Neural cell (in vitro differentiated cells): ENCODE data around the gene TPD52L3. TPM values are rescaled to one million over a fixed set of nuclear protein-coding genes. Genes with fewer than 3 reads are reported as not detected.

Source experiments
- H2AFZ ChIP-seq: fragments of 200-600, 300-800 bp; sonication (generic), shearing (Covaris generic); 2 replicates; pipeline ENCODE4 v1.6.0; 2014; ENCODE audit warnings: low read depth, mild to moderate bottlenecking, antibody characterized with exemption, low read length, moderate library complexity
- H3F3A ChIP-seq: fragments of 200-600 bp; shearing (Covaris generic); 2 replicates; pipeline ENCODE4 v1.6.1; 2016; ENCODE audit warnings: mild to moderate bottlenecking, moderate library complexity, mixed read lengths, antibody characterized with exemption, low read length; ENCODE audit not compliant: insufficient read depth, poor library complexity, severe bottlenecking
- H3K27ac ChIP-seq: fragments of 200-600, 300-800 bp; sonication (generic), shearing (Covaris generic); 2 replicates; pipeline ENCODE4 v1.5.1; 2014; ENCODE audit warnings: mild to moderate bottlenecking, low read length, moderate library complexity
- H3K27me3 ChIP-seq: fragments of 300-800, 200-600 bp; sonication (generic), shearing (Covaris generic); 2 replicates; pipeline ENCODE4 v1.6.0; 2014; ENCODE audit warnings: mild to moderate bottlenecking, low read depth, low read length, moderate library complexity; ENCODE audit not compliant: insufficient read depth
- H3K36me3 ChIP-seq: fragments of 300-800, 200-600 bp; sonication (generic), shearing (Covaris generic); 2 replicates; pipeline ENCODE4 v1.5.1; 2014; ENCODE audit warnings: mild to moderate bottlenecking, antibody characterized with exemption, low read length, moderate library complexity; ENCODE audit not compliant: insufficient read depth
- H3K4me2 ChIP-seq: fragments of 300-800, 200-600 bp; sonication (generic), shearing (Covaris generic); 2 replicates; pipeline ENCODE4 v1.6.0; 2014; ENCODE audit warnings: mild to moderate bottlenecking, low read length
- H3K4me3 ChIP-seq: fragments of 300-800, 200-600 bp; sonication (generic), shearing (Covaris generic); 2 replicates; pipeline ENCODE4 v1.5.1; 2014; ENCODE audit warnings: mild to moderate bottlenecking, low read length, moderate library complexity
- H3K79me2 ChIP-seq: fragments of 200-600 bp; shearing (Covaris generic); replicated peaks from 2 replicates; pipeline ENCODE4 v1.6.0; 2014; ENCODE audit warnings: mild to moderate bottlenecking, low read length, moderate library complexity; ENCODE audit not compliant: insufficient read depth
- H3K9ac ChIP-seq: fragments of 300-800, 200-600 bp; sonication (generic), shearing (Covaris generic); 2 replicates; pipeline ENCODE4 v1.6.1; 2016; ENCODE audit warnings: mild to moderate bottlenecking, low read length, mixed read lengths
- H3K9me2 ChIP-seq: fragments of 200-600 bp; shearing (Covaris generic); 2 replicates; pipeline ENCODE4 v1.6.1; 2016; ENCODE audit warnings: mild to moderate bottlenecking, low read length, mixed read lengths; ENCODE audit not compliant: insufficient read depth
- H3K9me3 ChIP-seq: fragments of 200-600, 300-800 bp; sonication (generic), shearing (Covaris generic); 2 replicates; pipeline ENCODE4 v1.6.1; 2016; ENCODE audit warnings: mild to moderate bottlenecking, mixed run types, low read length, moderate library complexity, mixed read lengths
- H4K20me1 ChIP-seq: fragments of 200-600 bp; shearing (Covaris generic); 2 replicates; pipeline ENCODE4 v1.6.1; 2016; ENCODE audit warnings: mild to moderate bottlenecking, mixed run types; ENCODE audit not compliant: insufficient read depth
- EP300 ChIP-seq: fragments of 450-650 bp; conservative IDR thresholded peaks from 2 replicates; pipeline ENCODE4 v1.6.1; 2014; ENCODE audit warnings: antibody characterized with exemption, mild to moderate bottlenecking, moderate library complexity; ENCODE audit not compliant: poor library complexity, severe bottlenecking
- EZH2 ChIP-seq: fragments of 200-600, 300-800 bp; shearing (Covaris generic), sonication (generic); IDR thresholded peaks from 2 replicates; pipeline ENCODE4 v1.6.1; 2014; ENCODE audit warnings: antibody characterized with exemption, low read length, borderline replicate concordance, mild to moderate bottlenecking; ENCODE audit not compliant: insufficient read depth, poor library complexity, severe bottlenecking
- MXI1 ChIP-seq: fragments of 450-650 bp; conservative IDR thresholded peaks from 2 replicates; pipeline ENCODE4 v1.6.1; 2014; ENCODE audit warnings: antibody characterized with exemption, mild to moderate bottlenecking; ENCODE audit not compliant: poor library complexity, severe bottlenecking
- POLR2AphosphoS5 ChIP-seq: IDR thresholded peaks from 2 replicates; pipeline ENCODE4 v1.6.1; 2012
- RAD21 ChIP-seq: fragments of 450-650 bp; conservative IDR thresholded peaks from 2 replicates; pipeline ENCODE4 v1.6.1; 2014; ENCODE audit warnings: antibody characterized with exemption, mild to moderate bottlenecking, moderate library complexity
- SMC3 ChIP-seq: fragments of 450-650 bp; conservative IDR thresholded peaks from 2 replicates; pipeline ENCODE4 v1.6.1; 2014; ENCODE audit warnings: antibody characterized with exemption, mild to moderate bottlenecking, moderate library complexity; ENCODE audit not compliant: poor library complexity
- TAF1 ChIP-seq: IDR thresholded peaks from 2 replicates; pipeline ENCODE4 v1.6.1; 2012; ENCODE audit warnings: low read depth
- polyA plus RNA-seq: library from polyadenylated mRNA; depleted of rRNA; stranded (reverse); fragments of >200 nt; gene quantifications from 2 replicates; pipeline ENCODE4 v1.2.3, GENCODE V29; 2014
- TF ChIP-seq, protein P1 (sequence below): fragments of 450-650 bp; IDR thresholded peaks from 2 replicates; pipeline ENCODE4 v1.5.1; 2014; ENCODE audit warnings: antibody characterized with exemption, mild to moderate bottlenecking, moderate library complexity; ENCODE audit not compliant: poor library complexity, severe bottlenecking
- TF ChIP-seq, protein P2 (sequence below): IDR thresholded peaks from 2 replicates; pipeline ENCODE4 v1.6.1; 2012; ENCODE audit warnings: borderline replicate concordance

Gene TPD52L3
- polyA plus RNA-seq, 1 donor from 2014 or later, result not detected

DNA sequence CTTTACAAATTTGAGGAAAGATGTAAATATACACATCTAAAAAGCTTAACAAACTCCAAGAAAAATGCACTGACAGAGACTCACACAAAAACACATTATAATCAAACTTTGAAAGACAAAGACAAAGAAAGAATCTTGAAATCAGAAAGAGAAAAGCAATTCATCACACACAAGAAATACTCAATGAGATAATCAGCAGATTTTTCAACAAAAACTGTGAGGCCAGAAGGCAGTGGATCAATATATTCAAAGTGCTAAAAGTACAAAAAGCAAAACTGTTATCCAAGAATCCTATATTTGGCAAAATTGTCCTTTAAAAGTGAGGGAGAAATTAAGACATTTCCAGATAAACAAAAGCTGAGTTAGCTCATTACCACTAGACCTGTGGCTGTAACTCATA, 6.1 kb downstream of the TPD52L3 start:
- no peak overlapping the region for H3K4me3 ChIP-seq
- no peaks in the 10 kb centered on the region for H3K9me2 ChIP-seq
- H3K79me2 ChIP-seq, result no peaks in the 10 kb centered on the region
- no peak overlapping the region for H2AFZ ChIP-seq
- no peaks in the 10 kb centered on the region for H4K20me1 ChIP-seq
- TF ChIP-seq, protein P1, sequence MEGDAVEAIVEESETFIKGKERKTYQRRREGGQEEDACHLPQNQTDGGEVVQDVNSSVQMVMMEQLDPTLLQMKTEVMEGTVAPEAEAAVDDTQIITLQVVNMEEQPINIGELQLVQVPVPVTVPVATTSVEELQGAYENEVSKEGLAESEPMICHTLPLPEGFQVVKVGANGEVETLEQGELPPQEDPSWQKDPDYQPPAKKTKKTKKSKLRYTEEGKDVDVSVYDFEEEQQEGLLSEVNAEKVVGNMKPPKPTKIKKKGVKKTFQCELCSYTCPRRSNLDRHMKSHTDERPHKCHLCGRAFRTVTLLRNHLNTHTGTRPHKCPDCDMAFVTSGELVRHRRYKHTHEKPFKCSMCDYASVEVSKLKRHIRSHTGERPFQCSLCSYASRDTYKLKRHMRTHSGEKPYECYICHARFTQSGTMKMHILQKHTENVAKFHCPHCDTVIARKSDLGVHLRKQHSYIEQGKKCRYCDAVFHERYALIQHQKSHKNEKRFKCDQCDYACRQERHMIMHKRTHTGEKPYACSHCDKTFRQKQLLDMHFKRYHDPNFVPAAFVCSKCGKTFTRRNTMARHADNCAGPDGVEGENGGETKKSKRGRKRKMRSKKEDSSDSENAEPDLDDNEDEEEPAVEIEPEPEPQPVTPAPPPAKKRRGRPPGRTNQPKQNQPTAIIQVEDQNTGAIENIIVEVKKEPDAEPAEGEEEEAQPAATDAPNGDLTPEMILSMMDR, result no peak
- no peak for TF ChIP-seq TAF1
- H3K27me3 ChIP-seq, result no peaks in the 10 kb centered on the region
- H3K9me3 ChIP-seq, result no peaks in the 10 kb centered on the region
- H3K4me2 ChIP-seq, result no peak overlapping the region
- H3F3A ChIP-seq, result no peaks in the 10 kb centered on the region
- H3K36me3 ChIP-seq, result no peaks in the 10 kb centered on the region
- no peak overlapping the region for H3K27ac ChIP-seq
- H3K9ac ChIP-seq, result no peak overlapping the region

DNA sequence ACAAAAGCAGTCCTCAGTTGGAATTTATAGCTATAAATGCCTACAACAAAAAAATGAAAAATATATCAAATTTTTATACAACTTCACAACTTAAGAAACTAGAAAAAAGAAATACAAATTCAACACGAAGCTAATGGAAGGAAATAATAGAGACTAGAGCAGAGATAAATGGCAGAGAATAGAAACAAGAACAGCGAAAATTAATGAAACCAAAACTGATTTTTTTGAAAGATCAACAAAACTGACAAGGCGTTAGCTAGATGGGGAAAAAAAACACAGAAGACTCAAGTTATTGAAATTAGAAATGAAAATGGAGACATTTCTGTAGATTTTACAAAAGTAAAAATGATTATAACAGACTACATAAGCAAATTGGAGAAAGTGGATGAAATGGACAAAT, 20.6 kb downstream of the TPD52L3 start:
- H3K9ac ChIP-seq, result no peak overlapping the region
- no peaks in the 10 kb centered on the region for H4K20me1 ChIP-seq
- no peaks in the 10 kb centered on the region for H3F3A ChIP-seq
- H3K27ac ChIP-seq, result no peak overlapping the region
- H3K79me2 ChIP-seq, result no peaks in the 10 kb centered on the region
- H3K9me2 ChIP-seq, result no peaks in the 10 kb centered on the region
- no peak overlapping the region for H3K4me3 ChIP-seq
- no peaks in the 10 kb centered on the region for H3K36me3 ChIP-seq
- TF ChIP-seq, protein P1, result no peak
- TF ChIP-seq, protein P2, sequence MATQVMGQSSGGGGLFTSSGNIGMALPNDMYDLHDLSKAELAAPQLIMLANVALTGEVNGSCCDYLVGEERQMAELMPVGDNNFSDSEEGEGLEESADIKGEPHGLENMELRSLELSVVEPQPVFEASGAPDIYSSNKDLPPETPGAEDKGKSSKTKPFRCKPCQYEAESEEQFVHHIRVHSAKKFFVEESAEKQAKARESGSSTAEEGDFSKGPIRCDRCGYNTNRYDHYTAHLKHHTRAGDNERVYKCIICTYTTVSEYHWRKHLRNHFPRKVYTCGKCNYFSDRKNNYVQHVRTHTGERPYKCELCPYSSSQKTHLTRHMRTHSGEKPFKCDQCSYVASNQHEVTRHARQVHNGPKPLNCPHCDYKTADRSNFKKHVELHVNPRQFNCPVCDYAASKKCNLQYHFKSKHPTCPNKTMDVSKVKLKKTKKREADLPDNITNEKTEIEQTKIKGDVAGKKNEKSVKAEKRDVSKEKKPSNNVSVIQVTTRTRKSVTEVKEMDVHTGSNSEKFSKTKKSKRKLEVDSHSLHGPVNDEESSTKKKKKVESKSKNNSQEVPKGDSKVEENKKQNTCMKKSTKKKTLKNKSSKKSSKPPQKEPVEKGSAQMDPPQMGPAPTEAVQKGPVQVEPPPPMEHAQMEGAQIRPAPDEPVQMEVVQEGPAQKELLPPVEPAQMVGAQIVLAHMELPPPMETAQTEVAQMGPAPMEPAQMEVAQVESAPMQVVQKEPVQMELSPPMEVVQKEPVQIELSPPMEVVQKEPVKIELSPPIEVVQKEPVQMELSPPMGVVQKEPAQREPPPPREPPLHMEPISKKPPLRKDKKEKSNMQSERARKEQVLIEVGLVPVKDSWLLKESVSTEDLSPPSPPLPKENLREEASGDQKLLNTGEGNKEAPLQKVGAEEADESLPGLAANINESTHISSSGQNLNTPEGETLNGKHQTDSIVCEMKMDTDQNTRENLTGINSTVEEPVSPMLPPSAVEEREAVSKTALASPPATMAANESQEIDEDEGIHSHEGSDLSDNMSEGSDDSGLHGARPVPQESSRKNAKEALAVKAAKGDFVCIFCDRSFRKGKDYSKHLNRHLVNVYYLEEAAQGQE, result no peak
- TF ChIP-seq RAD21, result no peak
- H2AFZ ChIP-seq, result no peak overlapping the region
- no peaks in the 10 kb centered on the region for H3K27me3 ChIP-seq
- no peaks in the 10 kb centered on the region for H3K9me3 ChIP-seq
- no peak overlapping the region for H3K4me2 ChIP-seq

DNA sequence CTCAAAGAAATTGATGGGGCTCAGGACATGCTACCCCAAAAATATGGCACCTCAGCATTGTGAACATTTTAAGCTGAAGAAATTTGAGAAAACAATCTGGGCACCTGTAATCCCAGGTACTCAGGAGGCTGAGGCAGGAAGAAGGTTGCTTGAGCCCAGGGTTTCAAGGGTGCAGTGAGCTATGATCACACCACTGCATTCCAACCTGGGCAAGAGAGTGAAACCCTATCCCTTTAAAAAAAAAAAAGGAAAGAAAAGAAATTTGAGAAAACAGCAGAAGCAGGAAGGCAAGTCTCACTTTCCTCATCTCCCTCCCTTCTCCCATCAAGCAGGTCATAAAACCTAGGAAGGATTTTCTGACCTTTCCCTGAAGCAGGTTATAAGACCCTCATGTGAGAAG, 23.6 kb downstream of the TPD52L3 start:
- no peak for TF ChIP-seq RAD21
- TF ChIP-seq, protein P1, result no peak
- TF ChIP-seq, protein P2, result no peak
- no peak for TF ChIP-seq MXI1
- no peak for TF ChIP-seq EP300
- TF ChIP-seq SMC3, result no peak
- no peak for TF ChIP-seq POLR2AphosphoS5
- TF ChIP-seq EZH2, result no peak
- TF ChIP-seq TAF1, result no peak
- Histone ChIP-seq H4K20me1 (no peaks in the 10 kb centered on the region), H3K9ac (no peak overlapping the region), H3K4me2 (no peak overlapping the region), H3K27me3 (no peaks in the 10 kb centered on the region), H3F3A (no peaks in the 10 kb centered on the region), H3K9me3 (no peaks in the 10 kb centered on the region), H3K36me3 (no peaks in the 10 kb centered on the region), H3K9me2 (no peaks in the 10 kb centered on the region), H2AFZ (no peak overlapping the region), H3K27ac (no peak overlapping the region), H3K4me3 (no peak overlapping the region), H3K79me2 (no peaks in the 10 kb centered on the region)
